Colonic mucosa (tissue), 4 donors: Measurements from ENCODE around the gene SSTR3. TPM values are rescaled to one million over a fixed set of nuclear protein-coding genes. Genes with fewer than 3 reads are reported as not detected.

ENCODE experiments used
- DNase-seq: peaks from one replicate; pipeline ENCODE4 v3.0.0-alpha.2; 2020
- H3K27ac ChIP-seq: fragments of 200-600 bp; one replicate; pipeline ENCODE4 v1.8.0; 2021
- H3K27me3 ChIP-seq: fragments of 200-600 bp; one replicate; pipeline ENCODE4 v1.8.0; 2021
- H3K36me3 ChIP-seq: fragments of 200-600 bp; one replicate; pipeline ENCODE4 v1.8.0; 2021
- H3K4me1 ChIP-seq: fragments of 200-600 bp; one replicate; pipeline ENCODE4 v1.8.0; 2021; ENCODE audit warnings: mild to moderate bottlenecking
- H3K4me3 ChIP-seq: fragments of 200-600 bp; one replicate; pipeline ENCODE4 v1.8.0; 2021
- H3K9ac ChIP-seq, 2 donors: one replicate each; pipeline ENCODE4 v1.7.0; 2013; ENCODE audit warnings: control low read depth in 2 of 2, low read depth in 2 of 2, low read length in 2 of 2
- H3K9me3 ChIP-seq: fragments of 200-600 bp; one replicate; pipeline ENCODE4 v1.8.0; 2021
- CTCF ChIP-seq: fragments of 200-600 bp; IDR thresholded peaks from one replicate; pipeline ENCODE4 v1.8.0; 2022; ENCODE audit warnings: antibody characterized with exemption, mild to moderate bottlenecking
- intact Hi-C: fragments of 100-400 bp; cut with DNase I; formaldehyde crosslinking; loops from one replicate; pipeline ENCODE4 v1.14.1; 2022
- total RNA-seq, 2 donors: library from RNA; stranded (reverse); fragmentation: NEBNext Ultra II Directional in 1 of 2; extraction: Animal tissue kit (Norgen Biotek cat#: 25700) in 1 of 2; gene quantifications; one replicate each; pipeline ENCODE4 v1.2.1, GENCODE V29; 2021
- donor health status: healthy.
- donor health status: DM: no; HTN: no; CAD: no.
- donor health status: DM: no; HTN: no; CAD: no.

The SSTR3 gene
- total RNA-seq, 2 donors from 2014 or later, result 0.12 TPM; not detected in 1

- no peak for TF ChIP-seq CTCF
- Histone ChIP-seq H3K9me3 (no peaks in the 10 kb centered on the region), H3K36me3 (no peaks in the 10 kb centered on the region), H3K4me3 (no peak overlapping the region), H3K27ac (peak overlapping the region; percentile 59), H3K9ac (peak overlapping the region; percentile 42 to 83), H3K4me1 (peaks cover 36% of the 10 kb centered on the region), H3K27me3 (no peaks in the 10 kb centered on the region)
- intact Hi-C loops, result no loop called here
- no peak for DNase-seq
Observed at GRCh38 chr22:37179126-37179470, 33.2 kb downstream of the SSTR3 start.

DNA sequence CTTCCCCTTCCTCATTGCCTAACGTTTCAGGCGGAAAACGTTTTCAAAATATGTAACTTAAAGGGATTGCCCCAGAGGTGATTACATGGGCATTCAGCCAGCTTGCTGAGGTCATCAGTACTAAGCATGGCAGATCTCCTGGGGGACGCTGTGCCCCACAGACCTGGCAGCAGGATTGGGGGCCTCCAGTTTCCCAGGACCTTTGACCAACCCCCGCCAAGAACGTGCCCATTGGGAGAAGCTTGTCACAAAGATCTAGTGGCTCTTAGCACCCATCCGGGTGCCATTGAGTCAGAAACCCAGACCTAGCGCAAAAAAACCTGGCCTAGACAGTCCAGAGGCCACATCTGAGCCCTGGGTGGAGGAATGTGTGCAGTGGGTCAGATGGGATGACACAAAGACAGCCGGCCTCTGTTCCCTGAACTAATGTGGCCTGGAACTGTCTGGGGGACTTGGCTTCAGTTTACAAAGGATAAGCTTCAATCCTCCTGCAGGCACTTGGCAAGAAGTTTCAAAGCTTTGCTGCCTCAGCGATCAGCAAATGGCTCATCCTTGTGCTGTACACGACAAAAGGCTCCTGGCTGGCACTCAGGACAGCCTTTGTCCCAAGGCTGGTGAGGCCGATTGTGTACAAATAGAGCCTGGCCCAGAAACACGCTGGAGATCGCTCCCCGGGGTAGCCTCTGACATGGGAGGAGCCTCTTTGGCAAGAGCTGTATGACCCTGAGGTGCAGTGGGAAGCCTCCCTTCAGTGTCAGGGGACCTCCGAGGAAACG lies 33.7 kb downstream of the SSTR3 start:
- peaks cover 36% of the 10 kb centered on the region for H3K4me1 ChIP-seq

DNA sequence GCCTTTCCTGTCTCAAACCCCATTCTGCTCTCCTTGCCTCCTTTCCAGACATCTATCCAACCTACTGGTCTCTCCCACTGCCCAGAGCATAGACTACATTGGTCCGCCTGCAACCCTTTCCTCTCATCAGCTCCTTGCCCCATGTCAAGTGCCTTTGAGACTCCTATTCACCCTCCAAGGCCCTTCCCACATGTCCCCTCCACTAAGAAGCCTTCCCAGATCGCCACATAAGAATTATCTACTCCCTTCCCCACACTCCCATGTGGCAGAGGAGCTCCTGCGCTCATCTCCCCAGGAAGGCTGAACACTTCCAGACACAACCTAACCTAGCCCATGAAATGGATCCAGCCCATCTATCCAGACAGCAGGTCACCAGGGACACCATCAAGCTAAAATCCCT lies 34.5 kb downstream of the SSTR3 start:
- intact Hi-C loops, result no loop called here
- no peak for TF ChIP-seq CTCF
- Histone ChIP-seq H3K9me3 (no peaks in the 10 kb centered on the region), H3K4me1 (peaks cover 36% of the 10 kb centered on the region), H3K4me3 (no peak overlapping the region), H3K27ac (peak overlapping the region; percentile 59), H3K27me3 (no peaks in the 10 kb centered on the region), H3K36me3 (no peaks in the 10 kb centered on the region), H3K9ac (peak overlapping the region; percentile 36 to 83)
- no peak for DNase-seq

More for the DNA sequence above, 33.7 kb downstream of the SSTR3 start:
- Histone ChIP-seq H3K36me3 (no peaks in the 10 kb centered on the region), H3K27ac (peak overlapping the region; percentile 59), H3K4me3 (no peak overlapping the region), H3K9ac (peak overlapping the region; percentile 42 to 83), H3K9me3 (no peaks in the 10 kb centered on the region), H3K27me3 (no peaks in the 10 kb centered on the region)
- no peak for TF ChIP-seq CTCF
- intact Hi-C loops, result no loop called here
- peak; percentile 81 for DNase-seq

GRCh38 chr22:37177221-37177620 lies 35.1 kb downstream of the SSTR3 start:
- Histone ChIP-seq H3K4me1 (peaks cover 36% of the 10 kb centered on the region), H3K27ac (no peak overlapping the region), H3K9me3 (no peaks in the 10 kb centered on the region), H3K36me3 (no peaks in the 10 kb centered on the region), H3K27me3 (no peaks in the 10 kb centered on the region), H3K4me3 (no peak overlapping the region), H3K9ac (peak overlapping the region; percentile 36 to 83)
- intact Hi-C loops, result no loop called here
- no peak for TF ChIP-seq CTCF
- no peak for DNase-seq

DNA sequence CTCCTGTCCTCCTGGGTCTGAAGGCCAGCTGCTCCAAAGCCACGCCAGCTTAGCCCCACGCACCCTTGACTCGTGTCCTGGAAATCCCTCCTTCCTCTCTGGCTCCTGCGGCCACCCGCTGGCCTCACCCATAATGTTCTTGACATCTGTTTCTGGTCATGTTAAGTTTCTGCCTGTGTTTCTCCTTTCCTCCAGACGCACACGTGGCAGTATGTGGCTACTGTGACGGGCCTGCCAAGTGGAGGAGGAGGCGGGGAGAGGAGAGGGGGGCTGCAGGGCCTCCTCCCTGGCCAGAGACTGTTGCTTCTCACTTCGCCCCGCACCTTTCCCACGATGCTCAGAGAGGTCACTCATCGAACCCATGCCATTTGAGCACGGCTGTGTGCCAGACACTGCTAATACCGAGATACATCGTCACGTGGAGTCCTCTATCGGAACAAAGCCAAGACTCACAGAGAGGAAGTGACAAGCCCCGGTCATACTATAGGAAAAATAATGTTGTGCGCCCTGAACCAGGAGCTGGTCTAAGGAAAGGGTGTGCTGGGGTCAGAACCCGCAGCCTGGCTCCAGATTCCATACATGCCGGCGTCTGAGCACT lies 35.7 kb downstream of the SSTR3 start:
- peaks cover 36% of the 10 kb centered on the region for H3K4me1 ChIP-seq
- no peak for DNase-seq
- intact Hi-C loops, result no loop called here

More for the DNA sequence above, 35.7 kb downstream of the SSTR3 start:
- peak overlapping the region; percentile 30 to 83 for H3K9ac ChIP-seq
- no peak overlapping the region for H3K4me3 ChIP-seq
- TF ChIP-seq CTCF, result no peak
- H3K36me3 ChIP-seq, result no peaks in the 10 kb centered on the region
- H3K9me3 ChIP-seq, result no peaks in the 10 kb centered on the region
- H3K27ac ChIP-seq, result no peak overlapping the region
- no peaks in the 10 kb centered on the region for H3K27me3 ChIP-seq
